ENCODE measurements around the gene DPEP2.

DNA sequence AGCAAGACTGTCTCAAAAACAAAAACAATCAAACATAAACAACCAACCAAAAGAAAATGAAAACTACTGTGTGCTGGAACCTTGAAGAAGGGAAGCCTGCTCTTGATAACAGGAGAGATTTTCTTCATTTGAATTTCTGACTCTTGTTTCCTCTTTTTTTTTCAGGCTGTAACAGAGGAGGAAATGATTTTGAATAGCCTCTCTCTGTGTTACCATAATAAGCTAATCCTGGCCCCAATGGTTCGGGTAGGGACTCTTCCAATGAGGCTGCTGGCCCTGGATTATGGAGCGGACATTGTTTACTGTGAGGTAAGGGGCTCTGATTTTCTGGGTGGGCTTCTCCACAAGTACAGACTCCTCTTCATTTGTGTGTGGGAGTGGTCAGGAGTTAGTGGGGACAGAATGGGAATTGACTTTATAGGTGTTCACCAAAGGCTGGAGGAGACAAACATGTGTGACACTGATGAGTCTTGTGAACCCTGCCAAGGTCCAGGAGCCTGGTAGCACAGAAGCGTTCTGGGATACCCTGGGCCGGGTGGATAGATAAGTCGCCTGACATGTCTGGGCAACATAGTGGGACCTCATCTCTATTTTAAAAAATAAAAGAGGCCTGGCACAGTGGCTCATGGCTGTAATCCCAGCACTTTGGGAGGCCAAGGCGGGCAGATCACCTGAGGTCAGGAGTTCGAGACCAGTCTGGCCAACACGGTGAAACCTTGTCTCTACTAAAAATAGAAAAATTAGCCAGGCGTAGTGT is 38.7 kb upstream of the DPEP2 start:
- TF ChIP-seq, protein P1, sequence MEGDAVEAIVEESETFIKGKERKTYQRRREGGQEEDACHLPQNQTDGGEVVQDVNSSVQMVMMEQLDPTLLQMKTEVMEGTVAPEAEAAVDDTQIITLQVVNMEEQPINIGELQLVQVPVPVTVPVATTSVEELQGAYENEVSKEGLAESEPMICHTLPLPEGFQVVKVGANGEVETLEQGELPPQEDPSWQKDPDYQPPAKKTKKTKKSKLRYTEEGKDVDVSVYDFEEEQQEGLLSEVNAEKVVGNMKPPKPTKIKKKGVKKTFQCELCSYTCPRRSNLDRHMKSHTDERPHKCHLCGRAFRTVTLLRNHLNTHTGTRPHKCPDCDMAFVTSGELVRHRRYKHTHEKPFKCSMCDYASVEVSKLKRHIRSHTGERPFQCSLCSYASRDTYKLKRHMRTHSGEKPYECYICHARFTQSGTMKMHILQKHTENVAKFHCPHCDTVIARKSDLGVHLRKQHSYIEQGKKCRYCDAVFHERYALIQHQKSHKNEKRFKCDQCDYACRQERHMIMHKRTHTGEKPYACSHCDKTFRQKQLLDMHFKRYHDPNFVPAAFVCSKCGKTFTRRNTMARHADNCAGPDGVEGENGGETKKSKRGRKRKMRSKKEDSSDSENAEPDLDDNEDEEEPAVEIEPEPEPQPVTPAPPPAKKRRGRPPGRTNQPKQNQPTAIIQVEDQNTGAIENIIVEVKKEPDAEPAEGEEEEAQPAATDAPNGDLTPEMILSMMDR (IDR thresholded peaks at IDR 0.05) = no peak
- TF ChIP-seq POLR2A (IDR thresholded peaks at IDR 0.05) = no peak
